ENCODE measurements around the gene CUX1.

GRCh38 chr7:102096012-102096332 lies 278.5 kb downstream of the CUX1 start:
- no peak for TF ChIP-seq CTCF (IDR thresholded peaks at IDR 0.05)
- no peak for TF ChIP-seq POLR2AphosphoS5 (IDR thresholded peaks at IDR 0.05)
- TF ChIP-seq POLR2A (IDR thresholded peaks at IDR 0.05), result no peak

All from suprapubic skin (tissue), 4 donors.